Stimulated activated CD8-positive, alpha-beta memory T cell treated with anti-CD3 and anti-CD28 coated beads, Interleukin-12 subunit alpha, Interleukin-12 subunit beta, amount 100 ng/mL, for 24 hours (primary cell): ENCODE data around the gene RALGDS.
A peak's percentile ranks its signal among the peaks of the same experiment; 100 is the strongest.
"Not testable (repeated sequence)": the region's sequence is repeated elsewhere in the genome, so short reads cannot be mapped to it uniquely, and the experiment has no call there.

ENCODE experiments used
- DNase-seq: peaks from one replicate; pipeline ENCODE4 v3.0.0-alpha.2; 2020; ENCODE audit errors: extremely low read depth

Gene RALGDS

DNA sequence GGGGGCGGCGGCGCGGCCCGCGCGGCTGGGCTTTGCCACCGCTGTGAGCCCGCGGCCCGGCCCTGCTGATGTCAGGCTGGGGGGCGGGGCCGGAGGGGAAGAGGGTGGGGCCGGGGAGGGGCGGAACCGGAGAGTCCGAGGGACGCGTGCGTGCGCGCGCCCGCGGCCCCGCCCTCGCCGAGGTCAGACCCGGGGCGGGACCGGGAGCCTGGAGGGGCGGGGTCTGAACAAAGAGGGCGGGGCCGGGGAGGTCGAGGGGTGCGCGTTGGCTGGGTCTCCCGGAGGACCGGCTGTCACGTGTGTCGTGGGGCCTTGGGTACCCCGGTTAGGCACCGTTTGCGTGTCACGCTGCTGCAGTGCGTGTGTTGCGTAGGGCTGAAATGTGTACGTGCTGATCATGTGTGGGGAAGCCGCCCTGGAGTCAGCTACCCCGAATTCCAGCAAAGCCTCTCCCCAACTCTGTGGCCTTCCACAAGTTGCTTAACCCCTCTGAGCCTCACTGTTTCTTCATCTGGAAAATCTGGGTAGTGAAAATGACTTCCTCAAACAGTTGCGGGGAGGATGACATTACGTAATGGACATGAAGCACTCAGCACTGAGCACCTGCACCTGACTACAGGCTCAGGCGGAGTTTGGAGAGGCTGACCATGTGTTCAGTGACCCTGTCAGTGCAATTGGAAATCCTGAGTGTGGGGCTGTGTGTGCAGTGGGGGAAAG lies at the start of gene RALGDS:
Gene RALGDS (minus strand): TSS at position 43 of the 717 bp plus-strand sequence. CDS start 86 bp downstream, outside the sequence.
- DNase-seq = peak; percentile 83

DNA sequence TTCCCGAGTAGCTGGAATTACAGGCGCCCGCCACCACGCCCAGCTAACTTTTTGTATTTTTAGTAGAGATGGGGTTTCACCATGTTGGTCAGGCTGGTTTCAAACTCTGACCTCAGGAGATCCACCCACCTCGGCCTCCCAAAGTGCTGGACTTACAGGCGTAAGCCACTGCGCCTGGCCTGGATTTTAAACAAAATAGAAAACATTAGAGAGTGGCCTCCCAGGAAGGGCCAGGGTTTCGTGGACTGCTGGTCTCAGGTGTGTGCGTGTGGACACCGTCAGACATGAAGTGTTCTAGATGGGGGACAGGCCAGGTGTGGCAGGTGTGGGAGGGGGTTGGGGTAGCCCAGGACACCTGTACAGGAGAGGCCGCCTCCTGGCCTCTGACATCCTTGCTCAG lies 49.7 kb upstream of the RALGDS start:
- no peak for DNase-seq

DNA sequence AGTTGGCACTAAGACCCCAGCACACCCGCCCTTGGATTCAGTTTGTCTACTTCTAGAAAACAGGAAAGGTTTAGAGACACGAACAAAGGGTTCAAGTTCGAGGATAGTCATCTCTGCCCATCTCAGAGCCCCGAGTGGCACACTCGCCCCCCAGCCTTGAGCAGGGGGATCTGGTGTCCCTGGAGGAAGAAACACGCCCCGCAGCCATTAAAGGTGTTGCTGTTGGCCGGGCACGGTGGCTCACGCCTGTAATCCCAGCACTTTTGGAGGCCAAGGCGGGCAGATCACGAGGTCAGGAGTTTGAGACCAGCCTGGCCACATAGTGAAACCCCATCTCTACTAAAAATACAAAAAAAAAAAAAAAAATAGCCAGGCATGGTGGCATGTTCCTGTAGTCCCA lies 48.6 kb upstream of the RALGDS start:
- not testable (repeated sequence) for DNase-seq

DNA sequence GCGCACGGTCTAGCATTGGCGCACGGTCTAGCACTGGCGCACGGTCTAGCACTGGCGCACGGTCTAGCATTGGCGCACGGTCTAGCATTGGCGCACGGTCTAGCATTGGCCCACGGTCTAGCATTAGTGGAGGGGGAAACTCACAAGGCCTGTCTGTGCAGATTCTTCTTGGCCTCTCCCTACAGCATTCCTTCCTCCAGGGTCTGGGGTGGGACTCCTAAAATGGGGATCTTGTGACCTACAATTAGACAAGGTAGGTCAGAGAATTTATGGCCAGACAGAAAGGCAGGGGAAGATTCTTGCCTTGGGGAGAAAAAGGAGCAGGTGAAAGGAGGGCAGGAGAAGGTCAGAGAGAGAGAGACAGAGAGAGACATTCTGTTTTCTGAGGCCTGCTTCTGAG lies 48.1 kb upstream of the RALGDS start:
- DNase-seq = no peak

DNA sequence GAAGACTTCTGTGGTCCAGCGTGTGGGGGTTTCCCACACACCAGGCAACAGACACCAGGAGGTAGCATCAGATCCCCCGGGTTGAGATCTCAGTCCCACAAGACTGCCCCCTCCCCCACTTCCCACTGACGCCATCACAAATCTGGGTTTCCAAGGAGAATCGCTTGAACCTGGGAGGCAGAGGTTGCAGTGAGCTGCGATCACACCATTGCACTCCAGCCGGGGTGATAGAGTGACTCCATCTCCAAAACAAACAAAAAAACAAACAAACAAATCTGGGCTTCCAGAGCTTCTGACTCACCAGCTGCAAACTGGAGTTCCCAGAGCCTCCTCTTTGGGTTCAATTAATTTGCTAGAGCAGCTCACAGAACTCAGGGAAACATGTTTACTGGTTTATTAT lies 47.4 kb upstream of the RALGDS start:
- DNase-seq = no peak

DNA sequence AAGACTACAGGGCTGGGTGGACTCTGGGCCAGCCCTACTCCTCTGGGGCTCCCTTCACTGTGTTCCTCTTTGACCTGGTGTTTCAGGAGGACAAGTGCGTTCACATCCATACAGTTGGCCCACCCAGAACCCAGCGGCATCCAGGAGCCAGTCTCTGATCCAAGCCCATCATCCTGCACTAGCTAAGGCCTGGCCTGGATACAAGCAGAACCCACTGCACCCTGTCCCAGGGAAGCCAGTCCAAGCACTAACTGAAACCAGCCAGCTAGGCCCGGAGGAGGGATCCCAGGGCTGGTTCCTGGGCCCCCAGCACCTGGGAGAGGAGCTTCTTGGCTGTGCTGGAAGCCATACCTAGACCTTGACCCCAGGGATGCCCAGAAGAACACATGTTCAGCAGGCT lies 46.7 kb upstream of the RALGDS start:
- DNase-seq = no peak

DNA sequence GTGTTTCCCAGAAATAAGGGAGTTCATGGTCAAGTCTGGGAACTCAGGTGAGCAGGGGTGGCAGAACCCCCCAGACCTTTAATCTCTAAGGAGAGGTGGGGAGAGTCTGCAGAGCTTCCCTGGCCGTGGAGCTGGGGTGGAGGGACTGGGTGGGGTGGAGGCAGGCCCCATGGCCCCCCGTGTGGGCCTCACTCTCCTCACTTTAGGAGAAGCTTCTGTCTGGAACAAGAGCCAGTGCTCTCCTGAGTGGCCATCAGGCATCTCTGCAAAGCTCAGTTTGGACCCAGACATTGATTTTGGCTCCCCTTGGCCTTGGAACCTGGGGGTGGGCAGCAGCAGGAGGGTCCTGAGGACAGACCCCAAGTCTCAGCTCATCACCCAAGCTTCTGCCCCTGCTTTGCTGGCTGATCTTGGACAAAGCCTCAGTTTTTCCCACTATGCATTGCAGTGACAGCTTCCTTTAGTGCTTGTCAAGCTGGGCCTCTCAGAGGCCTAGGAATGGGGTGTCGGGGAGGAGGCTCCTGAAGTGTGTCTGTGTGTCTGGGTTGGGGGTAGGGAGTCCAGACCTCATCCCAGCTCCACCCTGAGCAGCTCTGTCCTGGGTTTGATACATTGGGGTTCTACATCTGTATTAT lies 46.2 kb upstream of the RALGDS start:
- no peak for DNase-seq

DNA sequence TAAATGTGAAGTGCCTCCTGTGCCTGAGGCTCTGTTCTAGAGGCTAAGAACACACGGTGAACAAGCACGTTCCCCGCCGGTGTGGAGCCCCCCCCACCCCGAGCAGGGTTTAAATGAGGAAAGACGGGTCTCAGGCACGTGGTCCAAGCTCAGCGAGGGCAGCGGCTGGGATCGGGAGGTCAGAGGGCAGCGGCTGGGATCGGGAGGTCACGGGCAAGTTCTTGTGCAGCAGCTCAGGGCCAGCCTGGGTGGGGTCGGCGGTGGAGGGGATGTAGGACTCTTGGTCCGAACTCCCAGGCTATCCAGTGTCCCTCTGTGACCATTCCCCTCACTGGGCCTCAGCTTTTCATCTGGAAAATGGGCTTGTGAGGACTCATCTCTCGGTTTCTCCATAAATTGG lies 45.4 kb upstream of the RALGDS start:
- DNase-seq = no peak

DNA sequence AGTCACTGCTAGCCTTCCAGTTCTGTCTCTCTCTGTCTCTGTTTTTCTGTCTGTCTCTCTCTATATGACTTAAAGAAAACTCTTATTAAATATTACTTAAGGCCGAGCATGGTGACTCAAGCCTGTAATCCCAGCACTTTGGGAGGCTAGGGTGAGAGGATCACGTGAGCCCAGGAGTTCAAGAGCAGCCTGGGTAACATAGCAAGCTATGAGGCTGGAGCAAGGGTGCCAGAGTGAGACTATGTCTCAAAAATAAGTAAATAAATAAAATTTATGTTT lies 44.4 kb upstream of the RALGDS start:
- no peak for DNase-seq

DNA sequence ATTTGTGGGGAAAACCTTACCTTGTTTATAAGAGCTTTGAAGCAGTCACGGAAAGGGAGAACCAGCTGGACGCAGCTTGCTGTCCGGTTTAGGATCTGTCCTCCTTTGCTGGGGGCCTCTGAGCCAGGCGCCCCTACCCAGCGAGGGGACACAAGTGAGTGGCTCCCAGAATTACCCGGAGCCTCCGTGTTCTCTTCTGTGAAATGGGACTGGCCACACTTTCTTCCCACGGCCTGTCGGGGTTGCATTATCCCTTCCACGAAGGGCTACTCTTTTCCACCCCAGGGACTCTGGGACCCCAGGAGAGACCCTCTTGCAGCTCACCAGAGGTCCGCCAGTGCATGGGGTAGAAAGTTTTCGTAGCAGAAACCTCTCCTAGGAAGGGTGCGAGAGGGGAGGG lies 43.2 kb upstream of the RALGDS start:
- DNase-seq = no peak

DNA sequence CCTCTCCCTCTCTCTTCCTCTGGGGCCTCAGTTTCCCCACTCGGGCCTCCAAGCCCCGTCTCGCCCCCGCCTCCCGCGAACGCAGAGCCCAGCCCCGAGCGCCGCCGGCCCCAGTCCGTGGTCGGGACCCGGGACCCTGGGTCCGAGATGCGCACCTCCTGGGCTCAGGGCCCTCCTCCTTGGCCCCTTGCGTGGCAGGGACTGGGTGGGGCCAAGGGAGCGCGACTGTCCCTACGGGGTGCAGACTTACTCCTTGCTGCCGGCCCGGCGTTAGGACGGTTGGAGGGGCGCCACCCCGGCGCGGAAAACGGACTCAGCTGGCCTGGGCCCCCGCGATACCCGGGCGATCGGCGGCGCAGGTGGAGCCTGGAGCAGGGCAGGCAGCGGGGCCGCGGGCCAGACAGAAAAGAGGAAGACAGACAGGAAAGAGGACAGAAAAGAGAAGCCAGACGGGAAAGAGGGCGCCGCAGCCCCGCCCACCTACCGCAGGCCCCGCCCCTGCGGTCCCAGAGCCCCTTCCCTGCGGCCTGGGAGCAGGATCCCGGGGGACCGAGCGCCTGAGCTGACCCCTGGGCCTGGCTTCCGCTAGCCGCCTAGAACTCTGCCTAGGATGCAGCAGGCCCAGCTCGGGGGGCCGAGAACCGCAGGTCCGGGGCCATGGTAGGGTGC lies 42.6 kb upstream of the RALGDS start, which contains the start of gene GBGT1:
Gene GBGT1 (minus strand): TSS at position 411 of the 669 bp plus-strand sequence. CDS start 1,502 bp downstream, outside the sequence.
- no peak for DNase-seq

DNA sequence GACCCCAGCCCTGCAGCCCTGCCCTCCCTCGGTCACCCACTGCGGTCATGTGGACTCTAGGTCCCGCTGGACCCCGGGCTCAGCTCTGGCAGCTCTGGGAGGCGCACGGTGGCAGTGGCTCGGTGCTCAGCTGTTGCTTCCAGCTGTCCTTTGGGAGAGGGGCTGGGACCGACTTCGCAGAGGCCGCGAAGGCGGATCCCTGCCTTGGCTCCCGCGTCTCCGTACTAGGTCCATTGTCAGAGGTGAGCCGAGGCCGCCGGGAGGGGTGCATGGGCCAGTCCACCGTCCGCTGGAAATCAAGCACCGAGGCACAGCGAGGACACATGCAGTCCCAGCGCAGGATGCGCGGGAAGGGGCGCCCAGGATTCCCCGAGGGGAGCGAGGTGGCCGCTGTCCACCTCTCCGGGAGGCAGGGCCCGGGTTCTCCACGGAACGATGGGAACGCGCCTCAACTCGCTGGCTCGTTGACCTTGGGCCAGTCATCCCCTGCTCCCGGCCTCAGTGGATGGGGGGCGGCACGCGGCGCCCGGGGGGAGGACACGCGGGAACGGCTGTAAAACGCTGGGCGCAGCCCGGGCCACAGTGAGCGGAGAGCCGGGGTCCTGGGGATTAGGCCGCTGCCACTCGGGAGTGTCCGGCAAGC lies 41.9 kb upstream of the RALGDS start:
- DNase-seq = no peak

DNA sequence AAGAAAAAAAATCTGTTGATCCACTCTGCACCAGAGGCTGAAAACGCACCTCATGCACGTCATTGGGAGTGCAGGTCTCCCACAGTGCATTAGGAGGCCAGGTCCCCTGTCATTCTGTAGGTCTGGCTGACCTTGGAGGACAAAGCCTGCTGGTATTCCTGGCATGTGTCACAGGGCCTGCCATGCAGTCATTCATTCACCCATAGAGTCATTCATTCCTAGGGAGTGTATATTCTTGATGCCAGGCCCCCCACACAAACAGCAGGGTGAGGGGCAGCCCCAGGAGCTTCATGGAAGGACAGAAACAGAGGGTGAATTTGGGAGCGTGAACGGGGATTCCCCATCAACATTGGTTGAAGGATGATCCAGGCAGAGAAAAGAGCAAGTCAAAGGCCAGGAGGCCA lies 40.5 kb upstream of the RALGDS start:
- DNase-seq = no peak

DNA sequence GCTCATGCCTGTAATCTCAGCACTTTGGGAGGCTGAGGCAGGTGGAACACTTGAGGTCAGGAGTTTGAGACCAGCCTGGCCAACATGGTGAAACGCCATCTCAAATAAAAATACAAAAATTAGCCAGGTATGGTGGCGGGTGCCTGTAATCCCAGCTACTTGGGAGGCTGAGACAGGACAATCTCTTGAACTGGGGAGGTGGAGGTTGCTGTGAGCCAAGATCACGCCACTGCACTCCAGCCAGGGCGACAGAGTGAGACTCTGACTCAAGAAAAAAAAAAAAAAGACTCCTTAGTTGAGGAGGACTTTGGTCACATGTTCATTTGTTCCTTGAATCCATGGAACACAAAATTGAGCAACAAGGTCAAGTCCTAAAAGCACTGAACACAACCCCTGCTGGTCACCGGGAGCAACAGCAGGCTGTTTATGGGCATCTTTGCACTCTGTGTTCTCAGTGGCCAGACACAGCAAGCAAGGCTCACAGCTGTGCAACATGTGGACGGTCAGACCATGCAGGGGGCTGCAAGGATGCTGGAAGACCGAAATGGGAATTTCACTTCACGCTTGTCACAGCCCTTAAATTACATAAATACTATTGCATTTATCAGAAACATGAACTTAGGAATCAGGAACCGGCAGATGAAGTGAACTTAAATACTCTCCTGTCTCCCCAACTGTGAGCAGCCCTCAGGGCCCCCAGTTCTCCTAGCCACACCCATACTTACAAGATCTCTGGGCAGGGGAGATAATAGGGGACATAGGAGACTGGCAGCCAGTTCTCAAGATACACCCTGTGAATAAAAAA lies 39.9 kb upstream of the RALGDS start:
- no peak for DNase-seq

DNA sequence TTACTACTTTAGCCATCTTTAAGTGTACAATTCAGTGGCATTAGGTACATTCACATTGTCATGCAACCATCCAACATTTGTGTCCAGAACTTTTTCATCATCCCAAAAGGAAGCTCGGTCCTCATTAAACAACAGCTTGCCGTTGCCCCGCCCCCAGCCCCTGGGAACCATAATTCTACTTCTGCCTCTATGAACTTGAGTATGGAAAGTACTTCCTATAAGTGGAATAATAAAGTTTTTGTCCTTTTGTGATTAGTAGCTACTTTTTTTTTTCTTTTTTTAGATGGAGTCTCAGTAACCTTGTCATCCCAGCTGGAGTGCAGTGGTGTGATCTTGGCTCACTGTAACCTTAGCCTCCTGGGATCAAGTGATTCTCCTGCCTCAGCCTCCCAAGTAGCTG lies 37.7 kb upstream of the RALGDS start:
- DNase-seq = no peak

DNA sequence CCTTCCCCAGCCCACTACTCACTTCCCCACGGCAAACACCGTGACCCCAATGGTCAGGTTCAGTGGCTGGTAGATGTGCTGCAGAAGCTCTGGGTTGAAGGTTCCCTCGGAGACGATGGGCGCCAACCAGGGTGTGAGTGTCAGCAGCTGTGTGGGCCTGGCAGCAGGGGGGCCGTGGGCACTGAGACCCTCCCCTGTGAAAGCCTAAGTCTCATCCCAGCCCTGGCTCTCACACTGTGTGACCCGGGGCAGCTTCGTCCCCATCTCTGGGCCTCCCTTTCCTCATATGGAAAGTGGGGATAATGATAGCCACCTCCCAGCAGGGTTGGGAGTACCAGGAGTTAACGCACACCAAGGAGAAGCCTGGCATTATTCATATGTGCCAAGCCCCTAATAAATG lies 34.1 kb upstream of the RALGDS start:
- DNase-seq = no peak

DNA sequence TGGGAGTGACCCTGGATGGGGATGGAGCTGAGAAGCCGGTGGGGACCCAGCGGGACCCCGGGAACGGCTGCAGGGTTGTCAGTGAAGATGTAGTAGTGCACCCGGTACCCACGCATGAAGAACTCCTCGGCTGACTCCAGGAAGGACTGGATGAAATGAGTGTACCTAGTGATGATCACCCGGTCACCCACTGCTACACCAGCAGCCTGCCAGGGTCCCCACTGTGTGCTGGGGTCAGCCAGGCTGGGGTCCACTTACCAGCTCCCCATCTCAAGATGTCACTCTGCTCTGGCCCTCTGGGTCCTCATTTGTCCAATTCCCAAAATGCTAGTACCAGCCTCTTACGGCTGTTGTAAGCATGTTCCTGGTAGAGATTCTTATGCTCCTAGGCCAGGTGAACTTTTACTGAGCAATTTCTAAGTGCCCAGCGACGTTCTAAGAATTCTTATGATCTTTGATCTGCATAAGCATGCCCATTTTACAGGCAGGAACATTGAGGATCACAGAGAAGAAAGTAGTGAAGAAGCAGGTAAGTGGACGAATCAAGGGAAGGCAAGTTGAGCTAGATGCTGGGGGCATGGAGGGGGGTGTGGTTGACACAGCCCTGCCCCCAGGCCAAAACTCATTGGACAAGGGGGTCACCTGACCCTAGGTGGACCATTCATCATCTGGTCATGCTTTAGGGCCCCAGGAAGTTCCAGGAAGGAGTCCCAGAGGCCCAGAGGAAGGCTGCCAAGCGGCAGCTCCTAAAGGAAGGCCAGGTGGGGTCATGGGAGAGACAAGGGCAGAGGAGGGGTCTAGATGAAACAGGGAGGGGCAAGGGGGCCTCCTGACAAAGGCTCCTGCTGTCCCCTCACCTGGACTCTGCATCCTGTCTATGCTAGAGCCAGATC lies 33.3 kb upstream of the RALGDS start:
- DNase-seq = no peak

DNA sequence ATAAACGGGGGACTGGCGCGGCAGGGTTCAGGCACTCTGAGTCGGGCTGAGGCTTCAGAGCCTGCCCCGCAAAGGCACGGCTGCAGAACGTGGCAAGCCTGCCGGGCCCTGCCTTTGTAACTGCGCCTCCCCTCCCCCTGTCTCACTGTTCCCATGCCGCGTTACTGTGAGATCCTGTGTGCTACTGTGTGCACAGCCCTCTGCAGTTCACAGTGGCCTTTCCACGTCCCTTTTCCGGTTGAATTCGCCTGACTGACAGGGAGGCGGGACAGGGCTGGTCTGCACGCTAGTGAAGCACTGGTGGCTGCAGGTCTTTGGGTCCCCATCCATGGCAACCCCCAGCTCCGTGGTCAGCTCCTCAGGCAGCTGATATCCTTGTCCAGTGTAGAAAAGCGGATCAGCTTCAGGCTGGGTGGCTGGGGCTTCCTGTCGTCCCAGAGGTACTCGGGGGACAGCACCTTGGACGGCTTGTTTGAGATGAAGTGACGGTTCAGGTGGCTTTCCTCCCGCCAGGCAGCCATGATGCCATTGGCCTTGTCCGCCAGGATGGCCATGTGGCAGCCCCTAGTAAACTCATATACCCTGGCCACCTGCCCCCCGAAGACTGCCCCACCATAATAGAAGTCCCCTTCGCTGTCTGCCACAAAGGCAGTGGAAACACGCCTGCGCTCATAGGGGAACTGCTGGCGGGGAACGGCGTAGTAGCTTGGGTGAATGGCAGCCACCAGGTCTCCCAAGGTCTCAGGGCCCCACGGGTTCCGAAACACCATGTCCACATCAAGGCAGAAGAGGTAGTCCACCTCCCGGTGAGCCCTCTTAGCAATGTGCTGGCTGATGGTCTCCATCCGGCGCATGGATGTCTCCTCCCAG lies 32.4 kb upstream of the RALGDS start:
- DNase-seq = no peak

DNA sequence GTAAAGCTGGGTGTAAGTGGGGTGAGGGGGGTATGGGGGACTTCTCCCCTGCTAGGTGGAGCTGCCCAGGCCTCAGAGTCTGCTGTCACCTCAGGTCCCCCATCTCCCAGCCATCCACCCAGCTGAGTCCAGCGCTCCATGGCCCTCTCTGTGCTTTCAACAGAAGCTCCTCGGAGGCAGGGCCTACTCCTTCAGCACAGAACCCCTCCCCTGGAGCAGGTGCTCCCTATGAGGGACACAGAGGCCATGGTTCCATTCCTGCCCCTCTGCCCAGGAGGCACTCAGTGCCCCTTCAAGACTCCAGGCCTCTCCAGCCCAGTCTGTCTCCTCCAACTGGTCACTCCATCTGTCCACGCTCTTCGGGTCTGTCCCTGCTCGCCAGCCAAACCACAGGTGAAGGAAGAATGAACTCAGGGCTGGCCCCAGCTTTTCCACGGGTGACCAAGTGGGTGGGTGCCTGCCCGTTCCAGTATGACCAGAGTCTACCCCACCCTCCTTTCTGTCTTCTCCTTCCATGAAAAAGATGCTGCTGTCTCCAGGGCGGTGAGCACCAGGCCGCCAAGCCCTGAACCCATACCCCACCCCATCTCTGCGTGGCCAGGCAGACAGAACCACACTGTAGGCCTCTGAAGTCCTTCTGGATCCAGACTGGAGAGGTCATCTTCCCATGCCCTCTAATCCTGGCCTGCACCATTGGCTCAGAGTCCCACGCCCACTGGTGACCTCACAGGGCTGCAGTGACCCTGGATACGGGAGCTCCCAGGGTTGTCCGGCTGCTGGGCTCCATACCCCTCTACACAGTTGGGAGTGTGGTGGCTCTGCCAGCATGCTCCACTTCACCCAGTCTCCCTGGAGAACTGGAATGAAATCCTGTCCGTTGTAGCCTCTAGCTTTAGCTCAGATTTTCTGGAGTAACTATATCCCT lies 30.8 kb upstream of the RALGDS start:
- no peak for DNase-seq
